GM19455 (cell line): ENCODE results near the gene MMD2.
"Not testable (repeated sequence)": the region's sequence is repeated elsewhere in the genome, so short reads cannot be mapped to it uniquely, and the experiment has no call there.

Source experiments
- ATAC-seq: cut with Tn5 transposase; IDR thresholded peaks from one replicate; pipeline ENCODE4 v1.9.1; 2021; ENCODE audit not compliant: unreplicated experiment

MMD2 gene

DNA sequence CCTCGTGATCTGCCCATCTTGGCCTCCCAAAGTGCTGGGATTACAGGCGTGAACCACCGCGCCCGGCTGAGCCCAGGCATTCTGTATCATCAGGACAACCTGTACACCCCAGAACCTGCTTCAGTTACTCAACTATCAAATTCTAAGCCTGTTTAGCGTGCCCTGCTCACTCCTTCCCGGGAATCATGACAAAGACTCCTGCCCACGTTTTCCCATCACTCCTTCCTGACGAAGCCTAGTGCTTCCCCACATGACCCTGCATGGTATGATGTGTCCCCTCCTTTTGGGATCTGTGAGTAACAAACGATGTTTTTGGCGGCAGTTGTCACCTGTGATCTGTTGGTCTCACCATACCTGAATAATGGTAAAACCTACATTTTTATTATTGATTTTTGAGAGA lies 63.2 kb downstream of the MMD2 start:
- ATAC-seq = no peak

DNA sequence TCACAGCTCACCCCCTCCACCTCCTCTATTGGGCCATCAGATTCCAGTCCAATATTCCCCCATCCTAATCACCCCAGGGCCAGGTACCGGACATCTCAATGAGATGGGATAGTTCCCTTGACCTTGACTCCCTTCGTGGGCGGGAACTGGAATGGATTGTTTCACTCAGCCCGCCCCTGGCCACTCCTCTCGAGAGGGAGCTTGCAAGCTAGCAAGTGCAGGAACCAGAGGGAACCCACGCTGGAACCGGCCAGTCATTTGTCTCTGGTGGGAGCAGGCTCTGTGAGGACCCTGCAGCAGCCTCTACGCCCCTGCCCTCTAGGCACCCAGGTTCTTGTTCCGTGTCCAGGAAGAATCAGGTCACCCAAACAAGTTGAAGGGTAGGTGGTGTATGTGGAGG lies 64.5 kb downstream of the MMD2 start:
- no peak for ATAC-seq

DNA sequence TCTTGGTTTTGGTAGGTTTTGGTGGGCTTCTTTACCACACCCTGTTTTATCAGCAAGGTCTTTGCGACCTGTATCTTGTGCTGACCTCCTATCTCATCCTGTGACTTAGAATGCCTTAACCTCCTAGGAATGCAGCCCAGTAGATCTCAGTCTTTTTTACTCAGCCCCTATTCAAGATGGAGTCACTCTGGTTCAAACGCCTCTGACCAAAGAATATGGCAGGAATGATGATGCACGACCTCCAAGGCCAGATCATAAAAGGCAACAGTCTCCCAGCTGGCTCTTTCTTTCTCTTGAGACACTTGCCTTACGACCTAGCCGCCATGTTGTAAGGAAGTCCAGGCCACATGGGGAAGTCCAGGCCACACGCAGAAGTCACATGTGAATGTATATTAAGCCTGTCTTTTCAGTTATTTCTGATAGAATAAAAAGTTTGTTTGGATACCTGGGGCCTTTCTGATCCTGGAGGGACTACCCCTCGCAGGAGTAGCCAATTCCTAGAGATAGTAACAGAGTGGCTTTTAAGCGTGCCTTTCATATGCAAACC lies 65.0 kb downstream of the MMD2 start:
- ATAC-seq = no peak

DNA sequence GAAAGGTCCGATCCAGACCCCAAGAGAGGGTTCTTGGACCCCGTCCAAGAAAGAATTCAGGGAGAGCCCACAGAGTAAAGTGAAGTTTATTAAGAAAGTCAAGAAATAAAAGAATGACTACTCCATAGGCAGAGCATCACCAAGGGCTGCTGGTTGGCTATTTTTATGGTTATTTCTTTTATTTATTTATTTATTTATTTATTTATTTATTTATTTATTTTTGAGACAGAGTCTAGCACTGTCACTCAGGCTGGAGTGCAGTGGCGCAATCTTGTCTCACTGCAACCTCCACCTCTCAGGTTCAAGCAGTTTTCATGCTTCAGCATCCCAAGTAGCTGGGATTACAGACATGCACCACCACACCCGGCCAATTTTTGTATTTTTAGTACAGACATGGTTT lies 65.8 kb downstream of the MMD2 start:
- ATAC-seq = not testable (repeated sequence)

DNA sequence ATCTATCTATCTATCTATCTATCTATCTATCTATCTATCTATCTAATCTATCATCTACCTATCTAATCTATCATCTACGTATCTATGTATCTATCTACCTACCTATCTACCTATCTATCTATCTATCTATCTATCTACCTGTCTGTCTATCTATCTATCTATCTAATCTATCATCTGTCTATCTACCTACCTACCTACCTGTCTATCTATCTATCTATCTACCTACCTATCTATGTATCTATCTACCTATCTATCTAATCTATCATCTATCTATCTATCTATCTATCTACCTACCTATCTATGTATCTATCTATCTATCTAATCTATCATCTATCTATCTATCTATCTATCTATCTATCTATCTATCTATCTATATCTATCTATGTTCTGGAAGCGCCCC lies 67.5 kb downstream of the MMD2 start:
- ATAC-seq = not testable (repeated sequence)

DNA sequence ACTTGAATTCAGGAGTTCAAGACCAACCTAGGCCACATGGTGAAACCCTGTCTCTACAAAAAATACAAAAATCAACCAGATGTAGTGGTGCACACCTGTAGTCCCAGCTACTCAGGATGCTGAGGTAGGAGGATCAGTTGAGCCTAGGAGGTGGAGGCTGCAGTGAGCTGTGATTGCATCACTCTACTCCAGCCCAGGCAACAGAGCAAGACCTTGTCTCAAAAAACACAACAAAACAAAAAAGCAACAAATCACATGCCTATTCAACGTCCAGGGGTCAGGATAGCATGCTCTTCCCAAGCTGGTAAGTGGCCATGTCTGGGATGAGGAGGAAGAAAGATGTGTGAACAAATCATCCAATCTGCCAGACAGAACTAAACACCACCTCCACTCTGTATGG lies 69.3 kb downstream of the MMD2 start:
- ATAC-seq = no peak

DNA sequence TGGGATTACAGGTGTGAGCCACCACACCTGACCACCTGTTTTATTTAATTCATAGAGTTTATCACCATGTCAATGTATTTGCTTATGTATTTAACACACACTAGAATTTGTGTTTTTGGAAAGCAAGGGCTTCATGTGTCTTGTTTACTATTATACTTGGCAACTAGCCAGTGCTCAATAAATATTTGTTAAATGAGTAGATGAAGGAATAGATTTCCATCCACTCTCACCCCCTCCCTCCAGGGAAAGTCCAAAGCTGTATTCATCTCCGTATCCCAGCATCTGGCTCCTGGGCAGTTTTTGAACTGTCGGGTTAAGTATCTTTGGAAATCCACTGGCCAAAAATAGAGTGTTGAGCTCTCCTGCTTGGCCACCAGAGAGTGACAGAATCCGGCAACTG lies 70.8 kb downstream of the MMD2 start:
- no peak for ATAC-seq

DNA sequence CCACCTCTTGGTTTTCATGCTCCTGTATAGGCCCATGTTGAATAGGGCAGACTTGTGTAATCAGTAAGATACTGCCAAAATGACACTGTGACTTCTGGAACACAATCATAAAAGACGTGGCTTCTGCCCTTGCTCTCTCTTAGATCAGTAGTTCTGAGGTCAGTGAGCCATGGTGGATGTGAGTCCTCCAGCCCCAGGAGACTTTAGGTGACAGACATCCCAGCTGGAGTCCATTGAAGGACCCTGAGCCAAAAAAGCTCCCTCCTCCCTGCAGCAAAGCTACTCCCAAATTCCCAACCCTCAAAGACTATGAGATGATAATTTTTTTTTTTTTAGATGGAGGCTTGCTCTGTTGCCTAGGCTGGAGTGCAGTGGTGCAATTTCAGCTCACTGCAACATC lies 72.3 kb downstream of the MMD2 start:
- ATAC-seq = no peak

DNA sequence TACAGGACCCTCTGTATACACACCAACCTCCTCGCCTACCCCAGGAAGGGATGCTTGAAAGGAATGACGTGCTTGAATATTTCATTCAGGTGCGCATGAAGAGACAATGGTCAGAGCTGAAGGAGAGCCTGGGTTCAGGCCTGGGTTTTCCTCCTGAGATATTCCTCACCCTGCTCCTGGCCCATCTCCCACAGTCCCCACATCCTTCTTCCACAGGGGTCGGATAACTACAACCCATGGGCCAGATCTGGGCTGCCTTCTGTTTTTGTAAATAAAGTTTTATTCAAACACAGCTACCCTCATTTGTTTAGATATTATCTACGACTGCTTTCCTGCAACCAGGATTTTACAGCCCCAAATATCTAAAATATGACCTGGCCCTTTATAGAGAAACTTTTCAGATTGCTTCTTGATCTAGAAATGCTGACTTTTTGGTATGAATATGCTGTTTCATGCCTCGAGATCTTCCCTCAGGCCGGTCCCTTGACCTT lies 73.6 kb downstream of the MMD2 start:
- no peak for ATAC-seq

DNA sequence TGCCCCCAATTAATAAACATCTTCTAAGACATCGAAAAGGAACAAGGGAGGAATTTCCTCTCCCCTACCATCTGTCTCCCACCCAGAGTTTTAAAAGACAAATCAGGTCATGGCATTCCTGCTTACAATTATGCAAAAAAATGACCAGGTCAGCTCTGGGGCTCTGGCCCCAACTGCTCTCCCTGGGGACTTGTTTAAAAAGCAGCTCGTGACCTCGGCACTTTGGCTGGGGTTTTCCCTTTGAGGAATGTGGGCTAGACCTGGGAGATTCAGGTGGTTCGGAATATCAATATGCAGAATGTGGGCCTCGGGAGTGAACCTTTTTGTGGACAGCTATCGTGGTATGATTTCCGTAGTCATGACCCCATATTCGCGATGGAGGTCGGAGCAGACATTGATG lies 74.8 kb downstream of the MMD2 start:
- ATAC-seq = no peak

DNA sequence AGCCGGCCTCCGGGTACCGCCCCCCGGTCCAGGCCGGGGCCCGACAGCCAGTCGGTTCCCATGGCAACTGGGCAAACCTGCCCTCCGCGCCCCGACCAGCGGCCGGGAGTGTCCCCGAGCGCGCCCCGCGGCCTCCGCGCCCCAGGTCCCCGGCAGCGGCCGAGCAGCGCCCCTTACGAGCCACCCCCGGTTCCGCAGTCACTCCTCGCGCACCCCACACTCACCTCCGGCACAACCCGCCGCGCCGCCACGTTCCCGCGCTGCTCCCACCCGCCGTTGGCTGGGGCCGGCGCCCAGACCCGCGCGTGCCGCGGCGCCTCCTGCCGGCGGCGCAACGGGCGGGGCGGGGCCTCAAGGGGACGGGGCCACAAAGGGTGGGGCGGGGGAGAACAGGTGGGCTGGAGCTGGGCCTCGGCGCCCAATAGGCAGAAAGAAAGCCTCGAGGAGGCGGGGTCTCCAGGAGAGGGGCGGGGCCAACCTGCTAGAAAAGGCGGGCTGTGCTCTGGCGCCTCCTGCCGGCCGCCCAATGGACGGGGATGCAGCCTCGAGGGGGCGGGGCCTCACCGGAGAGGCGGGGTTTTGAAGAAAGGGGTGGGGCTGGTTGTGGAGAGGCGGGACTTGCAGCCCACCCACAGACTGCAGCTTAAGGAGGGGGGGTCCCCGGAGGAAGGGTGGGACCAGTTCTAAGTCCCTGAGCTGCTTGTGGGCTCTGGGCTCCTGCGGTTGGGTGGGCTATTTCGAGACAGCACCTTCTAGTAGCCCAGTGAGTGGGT lies 75.4 kb downstream of the MMD2 start, which contains the start of gene RADIL:
Gene RADIL (minus strand): TSS at position 345 of the 773 bp plus-strand sequence. CDS start 5,577 bp downstream, outside the sequence.
- peak; percentile 53 for ATAC-seq

DNA sequence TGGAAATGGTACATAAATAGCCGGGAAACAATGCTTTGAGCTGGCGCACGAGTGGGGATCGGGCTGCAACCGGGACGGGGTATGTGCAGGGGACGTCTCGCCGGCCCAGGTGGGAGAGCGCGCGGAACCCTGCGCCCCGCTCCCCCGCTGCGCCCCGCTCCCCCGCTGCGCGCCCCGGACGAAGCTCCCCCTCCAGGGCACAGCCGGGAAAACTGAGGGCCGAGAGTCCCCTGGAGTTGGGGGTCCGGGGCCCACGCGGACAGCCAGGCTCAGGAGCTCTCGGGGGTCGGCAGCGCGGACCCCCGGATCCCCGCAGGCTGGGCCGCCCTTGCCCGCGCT lies 76.0 kb downstream of the MMD2 start:
- no peak for ATAC-seq

DNA sequence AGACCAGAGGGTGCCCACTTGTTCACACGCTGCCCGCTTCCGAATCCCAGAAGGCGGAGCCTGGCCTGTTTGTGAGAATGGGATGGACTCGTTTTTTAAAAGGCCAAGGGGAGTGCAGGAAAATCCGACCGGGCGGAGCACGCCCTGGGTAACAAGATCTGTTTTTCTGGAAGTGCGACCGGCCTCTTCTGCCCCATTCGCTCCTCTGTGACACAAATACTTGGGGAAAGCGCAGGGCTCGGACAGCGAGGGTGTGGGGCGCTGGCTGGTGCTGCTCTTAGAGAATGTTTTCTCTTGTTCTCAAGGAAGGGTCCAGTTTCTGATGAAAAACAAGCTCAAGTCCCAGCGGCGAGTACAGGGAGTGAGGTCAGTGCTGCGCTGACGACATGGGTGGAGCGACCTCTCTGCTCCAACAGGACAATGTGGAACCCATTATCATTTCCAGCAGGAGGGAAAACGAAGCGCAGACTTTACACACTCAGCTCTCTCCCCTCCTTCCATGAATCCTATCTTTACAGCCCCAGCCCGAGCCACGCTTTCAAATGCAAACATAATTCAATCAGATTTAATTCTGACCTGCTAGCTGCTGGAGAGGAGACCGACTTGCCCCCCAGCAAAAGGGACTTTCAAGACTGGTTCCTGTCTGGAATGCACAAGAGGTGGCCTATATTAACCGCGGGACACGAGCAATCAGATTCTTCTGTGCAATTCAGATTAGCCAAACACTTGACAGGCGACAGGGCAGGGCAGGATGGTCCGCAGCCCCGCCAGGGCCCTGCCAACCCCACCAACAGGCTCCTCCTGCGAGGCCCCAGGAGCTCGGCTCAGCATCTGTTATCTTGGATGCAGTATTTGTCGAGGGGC lies 76.6 kb downstream of the MMD2 start:
- no peak for ATAC-seq

DNA sequence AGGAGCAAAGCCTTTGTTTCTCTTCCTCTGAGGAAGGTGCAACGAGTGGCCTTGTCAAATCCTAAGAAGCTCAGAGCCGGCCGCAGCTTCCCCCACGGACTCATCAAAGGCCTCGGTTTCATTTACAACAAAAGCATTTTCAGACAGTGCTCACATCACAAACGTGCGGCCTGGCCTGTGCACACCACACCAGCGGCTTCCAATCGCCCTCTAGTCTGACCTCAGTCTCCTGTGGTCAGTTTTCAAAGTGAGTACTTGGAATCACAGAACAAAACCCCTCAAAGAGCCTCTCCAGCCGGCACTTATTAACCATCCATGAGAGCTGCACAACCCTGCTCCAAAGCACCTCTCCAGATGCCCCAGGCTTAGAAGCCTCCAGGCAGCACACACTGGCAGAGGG lies 78.8 kb downstream of the MMD2 start:
- ATAC-seq = no peak

DNA sequence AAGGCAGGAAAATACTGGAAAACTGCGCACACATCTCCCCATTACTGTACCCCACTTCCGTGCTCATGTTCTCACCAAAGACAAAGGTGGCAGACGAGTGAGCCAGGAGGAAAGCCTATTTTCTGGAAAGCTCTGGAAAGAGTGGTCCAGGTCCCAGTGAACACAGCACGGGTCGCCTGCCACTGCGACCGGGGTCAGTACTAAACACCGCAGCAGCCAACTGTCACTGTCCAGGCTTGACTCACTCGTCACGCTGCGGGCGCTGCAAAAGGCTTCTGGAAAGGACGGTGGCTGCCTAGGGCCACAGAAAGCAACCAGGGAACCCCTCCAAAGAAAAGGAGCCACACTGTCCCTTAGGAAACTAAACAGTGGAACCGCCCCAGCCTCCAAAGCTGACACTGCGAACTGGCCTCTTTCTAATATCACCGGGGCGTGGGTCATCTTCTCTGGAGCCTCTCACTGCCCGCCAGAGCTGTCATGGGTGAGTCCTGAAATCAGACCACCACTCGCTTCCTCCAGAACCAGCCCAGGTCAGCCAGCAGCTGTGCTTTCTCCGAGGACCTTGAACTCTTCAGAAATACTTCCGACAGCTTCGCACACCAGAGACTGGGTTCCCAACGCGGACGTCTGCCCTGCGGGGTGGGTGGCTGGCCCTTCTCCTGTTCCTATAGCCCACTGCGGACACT lies 79.4 kb downstream of the MMD2 start:
- ATAC-seq = no peak

DNA sequence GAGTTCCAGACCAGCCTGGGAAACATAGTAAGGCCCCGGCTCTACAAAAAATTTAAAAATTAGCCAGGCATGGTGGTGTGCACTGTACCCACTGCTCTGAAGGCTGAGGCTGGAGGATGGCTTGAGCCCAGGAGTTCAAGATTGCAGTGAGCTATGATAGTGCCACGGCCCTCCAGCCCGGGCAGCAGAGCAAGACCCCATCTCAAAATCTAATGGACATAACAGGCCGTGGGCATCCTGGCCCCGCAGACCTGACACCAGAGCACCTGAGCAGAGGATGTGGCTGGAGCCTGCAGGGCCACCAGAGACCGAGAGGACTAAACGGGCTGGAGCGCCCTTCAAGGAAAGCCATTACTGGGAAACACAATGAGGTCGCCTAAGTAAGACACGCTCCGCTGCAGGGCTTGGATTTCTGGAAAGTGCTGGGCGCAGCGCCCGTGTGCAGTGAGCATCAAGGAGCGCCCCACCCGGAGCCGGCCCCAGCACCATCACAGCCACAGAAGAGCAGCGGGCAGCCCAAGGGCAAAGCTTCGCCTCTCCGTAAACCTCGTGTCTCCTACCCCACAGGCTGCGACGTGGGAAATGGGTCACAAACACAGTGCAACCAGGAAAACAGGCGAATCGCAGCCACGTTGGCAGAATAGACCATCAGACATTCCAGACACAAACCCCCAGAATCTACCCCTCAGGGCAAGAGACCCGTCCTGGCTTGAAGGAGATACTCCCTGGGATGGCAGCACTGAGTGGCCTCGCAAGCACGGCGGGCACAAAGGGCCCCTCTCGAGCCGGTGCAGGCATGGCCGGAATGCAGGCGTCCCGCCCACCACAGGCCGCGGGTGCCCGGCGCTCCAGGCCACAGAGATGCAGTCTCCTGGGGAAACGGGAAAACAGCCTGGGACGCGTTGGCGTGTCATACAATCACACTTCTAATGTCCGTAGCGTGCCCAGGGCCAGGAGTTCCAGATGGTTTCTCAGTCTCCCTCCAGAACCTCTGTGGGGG lies 80.4 kb downstream of the MMD2 start:
- ATAC-seq = no peak

DNA sequence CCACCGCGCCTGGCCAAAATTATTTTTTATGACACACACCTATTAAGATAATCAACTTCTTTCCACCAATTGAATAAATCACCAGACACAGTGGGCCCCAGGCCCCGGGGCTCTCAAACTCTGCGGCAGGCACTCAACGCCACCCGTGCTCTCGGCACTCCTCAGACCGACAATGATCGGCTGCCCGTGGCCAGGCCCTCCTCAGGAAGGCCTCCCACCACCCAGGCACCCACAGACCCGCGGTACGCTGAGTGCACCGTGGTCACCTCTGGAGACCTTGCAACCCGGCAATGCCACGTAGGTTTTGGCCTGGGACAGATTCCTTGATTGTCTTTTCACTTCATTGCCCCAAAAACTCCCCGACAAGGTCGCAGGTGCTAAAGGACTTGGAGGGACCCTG lies 82.4 kb downstream of the MMD2 start:
- ATAC-seq = no peak

DNA sequence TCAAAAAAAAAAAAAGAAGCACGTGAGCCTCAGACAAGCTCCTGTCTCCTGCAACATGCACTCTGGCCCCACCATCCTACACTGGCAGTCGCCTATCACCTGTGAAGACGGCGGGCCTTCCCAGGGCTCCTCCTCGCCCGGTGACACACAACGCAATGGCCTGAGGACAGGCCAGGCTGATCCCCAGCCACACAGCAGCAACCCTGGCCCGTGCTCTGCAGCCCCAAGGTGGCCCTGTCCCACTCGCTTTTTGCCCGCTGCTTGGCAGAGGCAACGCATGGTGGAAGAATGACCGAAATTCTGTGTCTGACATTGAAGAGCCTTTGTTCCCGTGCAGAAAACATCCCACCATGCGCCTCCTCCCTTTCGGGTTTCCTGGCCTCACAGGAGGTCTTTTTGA lies 83.6 kb downstream of the MMD2 start:
- no peak for ATAC-seq

DNA sequence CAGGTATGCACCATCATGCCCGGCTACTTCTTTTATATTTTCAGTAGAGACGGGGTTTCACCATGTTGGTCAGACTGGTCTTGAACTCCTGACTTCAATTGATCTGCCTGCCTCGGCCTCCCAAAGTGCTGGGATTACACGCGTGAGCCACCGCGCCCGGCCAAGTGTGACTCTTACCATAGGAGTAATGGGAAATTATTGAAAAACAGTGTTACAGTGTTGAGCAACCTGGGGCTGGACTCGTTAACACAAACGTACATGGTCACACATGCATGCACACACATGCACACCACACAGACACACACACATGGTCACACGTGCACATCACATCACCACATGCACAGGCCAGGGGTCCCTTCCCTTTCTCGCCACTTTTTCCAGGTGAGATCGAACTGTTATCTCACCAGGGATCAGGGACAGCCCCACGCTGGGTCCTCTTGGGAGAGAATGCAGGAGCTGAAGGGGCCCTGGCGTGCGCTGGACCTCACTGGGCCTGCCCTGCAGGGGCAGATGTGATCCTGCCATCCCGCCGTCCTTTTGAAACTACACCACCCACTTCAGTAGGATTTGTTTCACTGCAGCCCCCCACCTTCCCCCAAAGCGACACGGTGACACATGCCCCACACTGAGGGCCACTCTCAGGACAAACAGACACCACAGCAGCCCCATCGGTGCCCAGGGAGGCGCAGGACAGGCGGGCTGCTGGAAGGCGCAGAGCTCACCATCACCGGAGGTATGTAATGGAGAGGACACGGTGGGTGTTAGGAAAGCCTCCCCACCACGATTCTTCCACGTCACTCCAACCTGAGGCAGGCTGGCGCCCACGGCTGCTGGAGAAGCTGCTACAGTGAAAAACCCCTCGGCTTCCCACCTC lies 85.7 kb downstream of the MMD2 start:
- no peak for ATAC-seq
